ENCODE measurements around the gene CARD6.
"Not testable (repeated sequence)": the region's sequence is repeated elsewhere in the genome, so short reads cannot be mapped to it uniquely, and the experiment has no call there.

GRCh38 chr5:40794340-40794739, 46.8 kb upstream of the CARD6 start:
- TF ChIP-seq CTCF, POLR2A (IDR thresholded peaks at IDR 0.05): not testable (repeated sequence)

All from uterus (tissue), 2 donors.